ENCODE measurements around the gene JARID2.
A peak's percentile ranks its signal among the peaks of the same experiment; 100 is the strongest.

GRCh38 chr6:15504581-15505350 lies 258.9 kb downstream of the JARID2 start:
- peak; percentile 15 to 75 (median 68) for TF ChIP-seq POLR2AphosphoS5 (IDR thresholded peaks at IDR 0.05)
- no peak for TF ChIP-seq CTCF (IDR thresholded peaks at IDR 0.05)

All from breast epithelium (tissue), 3 donors.